ENCODE results near the gene EIPR1.

The EIPR1 gene

DNA sequence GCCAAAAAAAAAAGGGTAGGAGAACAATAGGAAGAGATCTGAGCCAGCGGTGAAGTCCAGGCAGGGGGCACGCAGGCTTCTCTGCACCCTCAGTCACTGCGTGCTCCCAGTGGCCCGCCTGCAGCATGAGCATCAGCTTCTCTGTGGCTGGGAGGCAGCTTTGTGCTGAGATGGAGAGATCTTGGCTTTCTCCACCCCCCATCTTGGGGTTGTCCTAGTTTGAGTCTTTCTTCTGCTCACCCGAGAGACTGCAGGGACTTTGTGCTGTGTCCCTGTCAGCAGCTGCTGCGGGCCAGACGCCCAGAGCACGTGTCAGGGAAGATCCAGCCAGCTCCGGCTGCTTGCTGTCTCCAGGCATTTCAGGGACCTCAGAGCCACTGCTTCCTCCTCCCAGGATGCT lies 22.2 kb upstream of the EIPR1 start:
- DNase-seq (ENCODE audit: low spot score) = no peak
- no peak for TF ChIP-seq CTCF (IDR thresholded peaks at IDR 0.05; ENCODE audit: extremely low read depth, missing control alignments)

- TF ChIP-seq CTCF (IDR thresholded peaks at IDR 0.05; ENCODE audit: extremely low read depth, missing control alignments) = no peak
- DNase-seq (ENCODE audit: low spot score) = no peak
Measured at GRCh38 chr2:3399381-3399780, 21.8 kb upstream of the EIPR1 start.

DNA sequence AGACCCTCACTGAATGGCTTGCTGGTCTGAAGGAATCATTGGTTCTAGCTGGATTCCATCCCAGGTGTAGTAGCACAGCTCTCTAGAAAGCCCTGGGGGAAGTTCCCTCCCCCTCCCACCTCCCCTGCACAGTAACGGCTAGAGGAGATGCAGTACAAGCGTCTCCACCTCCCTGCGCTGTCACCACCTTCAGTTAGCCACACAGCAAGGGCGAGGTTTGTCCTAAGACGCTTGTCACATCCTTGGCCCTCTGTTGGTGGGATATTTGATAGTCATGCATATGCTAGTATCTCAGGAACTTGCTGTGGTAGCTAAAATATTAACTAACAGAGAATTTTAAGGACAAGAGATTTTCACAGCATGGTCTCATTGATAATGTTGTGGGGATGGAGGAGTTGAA lies 21.2 kb upstream of the EIPR1 start:
- no peak for DNase-seq (ENCODE audit: low spot score)
- no peak for TF ChIP-seq CTCF (IDR thresholded peaks at IDR 0.05; ENCODE audit: extremely low read depth, missing control alignments)

DNA sequence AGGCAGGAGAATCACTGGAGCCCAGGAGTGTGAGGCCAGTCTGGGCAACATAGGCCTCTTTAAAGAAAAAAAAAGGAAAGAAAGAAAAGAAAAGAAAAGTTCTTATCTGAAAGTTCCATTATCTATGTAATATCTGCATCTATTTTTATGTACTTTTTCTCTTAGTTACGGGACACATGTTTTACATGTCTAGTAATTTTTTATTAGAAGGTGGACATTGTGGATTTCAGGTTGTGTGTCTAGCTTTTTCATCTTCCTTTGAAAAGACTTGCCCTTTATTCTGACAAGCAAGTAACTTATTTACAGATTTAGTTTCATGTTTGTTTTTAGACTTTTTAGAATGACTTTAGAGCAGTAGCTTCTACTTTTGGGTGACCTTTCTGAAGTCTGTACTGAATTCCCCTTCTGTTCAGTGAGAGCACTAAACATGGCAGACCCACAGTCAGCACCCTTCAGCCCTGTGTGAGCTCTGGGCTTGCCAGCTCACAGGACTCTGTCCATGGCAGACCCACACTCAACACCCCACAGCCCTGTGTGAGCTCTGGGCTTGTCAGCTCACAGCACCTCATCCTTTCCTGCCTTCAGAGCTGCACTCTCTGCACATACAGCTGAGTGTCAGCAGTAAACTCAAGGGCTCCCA lies 19.4 kb upstream of the EIPR1 start:
- no peak for DNase-seq (ENCODE audit: low spot score)
- no peak for TF ChIP-seq CTCF (IDR thresholded peaks at IDR 0.05; ENCODE audit: extremely low read depth, missing control alignments)

- no peak for DNase-seq (ENCODE audit: low spot score)
- TF ChIP-seq CTCF (IDR thresholded peaks at IDR 0.05; ENCODE audit: extremely low read depth, missing control alignments) = no peak
Measured at GRCh38 chr2:3392216-3392615, 14.6 kb upstream of the EIPR1 start.

DNA sequence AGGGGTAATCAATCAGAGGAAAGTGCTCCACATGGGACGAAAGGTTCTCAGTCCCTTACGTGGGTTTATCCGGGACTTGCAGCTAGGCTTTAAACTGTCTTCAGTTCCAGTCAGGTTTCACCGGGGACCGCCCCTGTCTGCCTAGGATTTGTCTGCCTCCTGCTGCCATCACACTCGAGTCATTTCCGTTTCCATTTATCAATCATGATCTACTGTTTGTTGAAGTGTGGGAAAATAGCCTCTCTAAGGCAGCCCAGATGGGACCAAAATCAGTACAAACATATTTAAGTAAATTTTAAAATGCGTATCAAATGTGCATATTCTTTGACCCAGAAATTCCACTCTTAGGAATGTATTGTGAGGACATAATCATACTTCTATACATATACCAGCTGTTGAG lies 12.4 kb upstream of the EIPR1 start:
- TF ChIP-seq CTCF (IDR thresholded peaks at IDR 0.05; ENCODE audit: extremely low read depth, missing control alignments) = no peak

DNA sequence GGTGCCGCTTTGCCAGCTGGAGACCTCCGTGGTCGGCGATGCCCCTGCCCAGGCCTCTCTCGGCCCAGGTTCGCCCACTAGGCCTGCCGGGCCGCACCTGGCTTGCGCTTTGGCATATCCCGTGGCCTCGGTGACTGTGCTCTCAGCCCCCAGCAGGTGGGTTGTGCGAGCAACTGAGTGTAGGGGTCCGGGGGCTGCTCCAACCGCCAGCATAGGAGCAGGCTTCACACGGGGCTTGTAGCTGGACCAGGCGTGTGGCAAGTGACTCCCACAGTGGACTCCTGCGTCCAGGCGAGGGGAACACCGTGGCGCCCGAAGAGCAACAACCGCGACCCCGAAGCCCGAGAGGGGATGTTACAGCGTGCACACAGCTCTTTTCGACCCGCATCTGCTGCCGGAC lies 11.6 kb upstream of the EIPR1 start:
- TF ChIP-seq CTCF (IDR thresholded peaks at IDR 0.05; ENCODE audit: extremely low read depth, missing control alignments) = no peak

More for the DNA sequence above, 12.4 kb upstream of the EIPR1 start:
- DNase-seq (ENCODE audit: low spot score) = no peak

More for the DNA sequence above, 11.6 kb upstream of the EIPR1 start:
- no peak for DNase-seq (ENCODE audit: low spot score)

All from GM20000 (cell line).